ENCODE results near the gene DCTN5. TPM values are rescaled to one million over a fixed set of nuclear protein-coding genes. Genes with fewer than 3 reads are reported as not detected.
"Not testable (repeated sequence)": the region's sequence is repeated elsewhere in the genome, so short reads cannot be mapped to it uniquely, and the experiment has no call there.

Gene DCTN5
- total RNA-seq, 1 donor from 2014 or later, result 64.1 TPM

DNA sequence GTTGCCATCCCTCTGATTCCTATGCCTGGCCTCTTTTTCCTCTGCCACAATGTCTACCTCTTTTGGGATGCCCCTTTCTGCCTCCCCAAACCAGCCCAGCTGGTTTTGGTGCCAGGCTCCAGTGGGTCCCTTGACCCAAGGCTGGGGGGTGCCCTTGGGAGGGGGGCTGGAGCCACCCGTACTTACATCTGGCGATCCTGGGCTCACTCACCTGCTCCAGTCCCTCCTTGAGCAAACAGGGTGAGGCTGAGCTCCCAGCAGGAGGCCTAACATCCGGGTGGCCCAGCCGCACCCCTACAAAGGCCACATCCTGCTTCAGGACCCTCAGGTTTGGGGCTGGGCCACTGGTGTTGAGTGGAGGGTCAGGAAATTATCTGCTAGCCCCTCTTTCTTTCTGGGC, 70.5 kb downstream of the DCTN5 start:
- Mint-ChIP-seq H3K36me3 (ENCODE audit: low read depth) (no peaks in the 10 kb centered on the region), H3K4me3 (no peak overlapping the region), H3K4me1 (no peaks in the 10 kb centered on the region), H3K27ac (no peak overlapping the region), H3K27me3 (peaks cover 40% of the 10 kb centered on the region), H3K9me3 (peaks cover 7% of the 10 kb centered on the region)
- DNase-seq, result no peak
- ATAC-seq (ENCODE audit: low read depth), result no peak
- CTCF ChIA-PET, result no interaction called here
- POLR2A ChIA-PET, result no interaction called here
- intact Hi-C loops (cut with micrococcal nuclease), result no loop called here
- TF ChIP-seq, protein P1, sequence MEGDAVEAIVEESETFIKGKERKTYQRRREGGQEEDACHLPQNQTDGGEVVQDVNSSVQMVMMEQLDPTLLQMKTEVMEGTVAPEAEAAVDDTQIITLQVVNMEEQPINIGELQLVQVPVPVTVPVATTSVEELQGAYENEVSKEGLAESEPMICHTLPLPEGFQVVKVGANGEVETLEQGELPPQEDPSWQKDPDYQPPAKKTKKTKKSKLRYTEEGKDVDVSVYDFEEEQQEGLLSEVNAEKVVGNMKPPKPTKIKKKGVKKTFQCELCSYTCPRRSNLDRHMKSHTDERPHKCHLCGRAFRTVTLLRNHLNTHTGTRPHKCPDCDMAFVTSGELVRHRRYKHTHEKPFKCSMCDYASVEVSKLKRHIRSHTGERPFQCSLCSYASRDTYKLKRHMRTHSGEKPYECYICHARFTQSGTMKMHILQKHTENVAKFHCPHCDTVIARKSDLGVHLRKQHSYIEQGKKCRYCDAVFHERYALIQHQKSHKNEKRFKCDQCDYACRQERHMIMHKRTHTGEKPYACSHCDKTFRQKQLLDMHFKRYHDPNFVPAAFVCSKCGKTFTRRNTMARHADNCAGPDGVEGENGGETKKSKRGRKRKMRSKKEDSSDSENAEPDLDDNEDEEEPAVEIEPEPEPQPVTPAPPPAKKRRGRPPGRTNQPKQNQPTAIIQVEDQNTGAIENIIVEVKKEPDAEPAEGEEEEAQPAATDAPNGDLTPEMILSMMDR (IDR thresholded peaks at IDR 0.05), result no peak

DNA sequence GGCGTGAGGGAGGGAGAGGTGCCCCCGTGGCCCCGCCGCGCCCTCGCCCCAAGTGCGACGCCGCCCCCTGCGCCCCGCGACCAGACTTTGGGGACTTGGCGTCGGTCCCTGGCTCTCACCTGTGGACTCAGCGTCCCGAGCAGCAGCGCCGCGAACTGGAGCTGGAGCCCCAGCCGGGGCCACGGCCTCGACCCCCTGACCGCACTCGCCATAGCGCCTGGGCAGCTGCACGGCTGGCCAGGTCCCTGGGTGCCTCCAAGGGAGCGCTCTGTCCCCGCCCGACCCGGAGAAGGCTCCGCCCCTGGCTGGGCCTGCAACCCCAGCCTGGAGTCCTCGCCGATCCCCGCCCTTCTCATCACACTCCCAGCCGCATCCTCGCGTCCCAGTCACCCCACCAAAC, 71.7 kb downstream of the DCTN5 start, which contains the start of gene ERN2:
ERN2 (minus strand) TSS at position 247 of the 400 bp plus-strand sequence; CDS start at position 212, 35 bp downstream.
- Mint-ChIP-seq H3K9me3 (peaks cover 7% of the 10 kb centered on the region), H3K4me3 (no peak within 1 kb of the TSS), H3K27ac (no peak within 1 kb of the TSS), H3K36me3 (ENCODE audit: low read depth) (no peaks in the 10 kb centered on the region), H3K27me3 (peaks cover 49% of the 10 kb centered on the region), H3K4me1 (no peaks in the 10 kb centered on the region)
- POLR2A ChIA-PET, result no interaction called here
- intact Hi-C loops (cut with micrococcal nuclease), result no loop called here
- CTCF ChIA-PET, result no interaction called here
- DNase-seq, result no peak
- TF ChIP-seq, protein P1 (IDR thresholded peaks at IDR 0.05), result no peak
- ATAC-seq (ENCODE audit: low read depth), result no peak

DNA sequence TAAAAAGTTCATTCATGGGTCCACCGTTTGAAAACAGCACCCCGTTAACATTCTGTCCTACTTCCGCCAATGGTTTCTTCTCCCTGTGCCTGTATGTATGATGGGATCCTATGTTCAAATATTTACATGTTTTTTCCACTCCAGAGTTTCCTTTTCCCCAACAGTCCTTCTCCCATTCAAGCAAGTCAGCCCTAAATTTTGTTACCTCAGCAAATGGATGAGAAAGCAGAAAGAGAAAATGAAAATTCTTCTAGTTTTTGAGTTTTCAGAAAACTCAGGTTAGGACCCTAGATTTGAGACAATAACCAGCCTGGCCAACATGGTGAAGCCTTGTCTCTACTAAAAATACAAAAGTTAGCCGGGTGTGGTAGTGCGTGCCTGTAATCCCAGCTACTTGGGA, 75.2 kb downstream of the DCTN5 start:
- no peaks in the 10 kb centered on the region for H3K4me1 Mint-ChIP-seq
- H3K36me3 Mint-ChIP-seq (ENCODE audit: low read depth), result no peaks in the 10 kb centered on the region
- H3K9me3 Mint-ChIP-seq, result no peaks in the 10 kb centered on the region
- peaks cover 48% of the 10 kb centered on the region for H3K27me3 Mint-ChIP-seq
- TF ChIP-seq, protein P1 (IDR thresholded peaks at IDR 0.05), result no peak
- DNase-seq, result no peak
- intact Hi-C loops (cut with micrococcal nuclease), result no loop called here
- H3K27ac Mint-ChIP-seq, result no peak overlapping the region
- H3K4me3 Mint-ChIP-seq, result no peak overlapping the region
- CTCF ChIA-PET, result no interaction called here
- POLR2A ChIA-PET, result no interaction called here
- no peak for ATAC-seq (ENCODE audit: low read depth)

- H3K27ac Mint-ChIP-seq; H3K36me3 Mint-ChIP-seq (ENCODE audit: low read depth); DNase-seq; ATAC-seq (ENCODE audit: low read depth); H3K4me3 Mint-ChIP-seq; H3K9me3 Mint-ChIP-seq; H3K4me1 Mint-ChIP-seq; CTCF ChIA-PET: not testable (repeated sequence)
- H3K27me3 Mint-ChIP-seq, result peaks cover 20% of the 10 kb centered on the region
- POLR2A ChIA-PET, result interaction anchor here (0.5 kb wide), 1 partner anchor 15 kb away, joined by 11 read pairs; no protein-coding TSS in a partner anchor
- intact Hi-C loops (cut with micrococcal nuclease), result loop anchor here (10.0 kb wide), 1 partner anchor 78 kb away; the partner anchor contains the start of genes DCTN5 and PALB2
These were observed 81.5 kb downstream of the DCTN5 start for GRCh38 chr16:23722613-23723240.

- intact Hi-C loops (cut with micrococcal nuclease), result loop anchor here (10.0 kb wide), 1 partner anchor 79 kb away; the partner anchor contains the start of genes DCTN5 and PALB2
- ChIA-PET POLR2A (no interaction called here), CTCF (interaction anchor here (1.1 kb wide), 1 partner anchor 12 kb away, joined by 3 read pairs; no protein-coding TSS in a partner anchor)
- no peak for ATAC-seq (ENCODE audit: low read depth)
- peaks cover 17% of the 10 kb centered on the region for H3K27me3 Mint-ChIP-seq
- DNase-seq, result no peak
- H3K4me3 Mint-ChIP-seq, result no peak overlapping the region
- H3K9me3 Mint-ChIP-seq, result peaks cover 7% of the 10 kb centered on the region
- TF ChIP-seq, protein P1 (IDR thresholded peaks at IDR 0.05), result no peak
- no peak overlapping the region for H3K27ac Mint-ChIP-seq
- no peaks in the 10 kb centered on the region for H3K36me3 Mint-ChIP-seq (ENCODE audit: low read depth)
- H3K4me1 Mint-ChIP-seq, result peaks cover 2% of the 10 kb centered on the region
These were observed 83.0 kb downstream of the DCTN5 start for GRCh38 chr16:23724096-23724784.

Measured in activated B cell treated with CpG ODN at 0.5 μM for 24 hours (primary cell).